Osteoblast (primary cell): ENCODE measurements around the gene SCMH1. TPM values are rescaled to one million over a fixed set of nuclear protein-coding genes. Genes with fewer than 3 reads are reported as not detected.

Experiments used
- DNase-seq: peaks from one replicate; pipeline ENCODE4 v3.0.0; 2011; ENCODE audit warnings: low spot score, mixed read lengths; ENCODE audit not compliant: insufficient read length; ENCODE audit errors: missing footprints
- H2AFZ ChIP-seq: 2 replicates; pipeline ENCODE4 v1.6.0; 2011; ENCODE audit warnings: mild to moderate bottlenecking, low read length
- H3K27ac ChIP-seq: 2 replicates; pipeline ENCODE4 v1.5.1; 2011; ENCODE audit warnings: mild to moderate bottlenecking, low read depth, low read length, moderate library complexity
- H3K27me3 ChIP-seq: 2 replicates; pipeline ENCODE4 v1.6.0; 2012; ENCODE audit warnings: mild to moderate bottlenecking, control low read depth, inconsistent platforms, low read length, moderate library complexity; ENCODE audit not compliant: insufficient read depth
- H3K36me3 ChIP-seq: 2 replicates; pipeline ENCODE4 v1.5.1; 2011; ENCODE audit warnings: mild to moderate bottlenecking, low read length, control low read depth, moderate library complexity; ENCODE audit not compliant: insufficient read depth
- H3K4me1 ChIP-seq: 2 replicates; pipeline ENCODE4 v1.5.1; 2011; ENCODE audit warnings: mild to moderate bottlenecking, low read length, control low read depth, moderate library complexity; ENCODE audit not compliant: insufficient read depth
- H3K4me2 ChIP-seq: 2 replicates; pipeline ENCODE4 v1.6.0; 2011; ENCODE audit warnings: mild to moderate bottlenecking, low read length; ENCODE audit not compliant: insufficient read depth
- H3K4me3 ChIP-seq: fragments of 200-600 bp; sonication (generic); 3 replicates; pipeline ENCODE4 v1.5.1; 2012; ENCODE audit warnings: mild to moderate bottlenecking, low read length, inconsistent platforms; ENCODE audit not compliant: insufficient read depth
- H3K79me2 ChIP-seq: 2 replicates; pipeline ENCODE4 v1.6.0; 2012; ENCODE audit warnings: mild to moderate bottlenecking, low read length, control low read depth, inconsistent platforms; ENCODE audit not compliant: insufficient read depth
- H3K9me3 ChIP-seq: 2 replicates; pipeline ENCODE4 v1.5.1; 2011; ENCODE audit warnings: low read depth, low read length, control low read depth
- H4K20me1 ChIP-seq: 2 replicates; pipeline ENCODE4 v1.6.0; 2012; ENCODE audit warnings: mild to moderate bottlenecking, low read length, control low read depth; ENCODE audit not compliant: insufficient read depth
- CTCF ChIP-seq: IDR thresholded peaks from 2 replicates; pipeline ENCODE4 v1.5.1; 2011; ENCODE audit warnings: mild to moderate bottlenecking, low read depth, low read length, moderate library complexity; ENCODE audit errors: extremely low read depth
- total RNA-seq: library from RNA; depleted of rRNA; stranded (reverse); fragments of >200 nt; gene quantifications from 2 replicates; pipeline ENCODE4 v1.2.3, GENCODE V29; 2012

SCMH1 gene
- total RNA-seq, 1 donor, result 33.7 TPM

GRCh38 chr1:41023279-41023990 lies 218.7 kb downstream of the SCMH1 start:
- Histone ChIP-seq H4K20me1 (peaks cover 5% of the 10 kb centered on the region), H2AFZ (no peak overlapping the region), H3K4me2 (no peak overlapping the region), H3K4me3 (no peak overlapping the region), H3K27me3 (no peaks in the 10 kb centered on the region), H3K4me1 (no peaks in the 10 kb centered on the region), H3K27ac (no peak overlapping the region), H3K9me3 (no peaks in the 10 kb centered on the region), H3K36me3 (peaks cover 21% of the 10 kb centered on the region), H3K79me2 (no peaks in the 10 kb centered on the region)
- DNase-seq, result peak; percentile 86
- peak; percentile 47 for TF ChIP-seq CTCF

DNA sequence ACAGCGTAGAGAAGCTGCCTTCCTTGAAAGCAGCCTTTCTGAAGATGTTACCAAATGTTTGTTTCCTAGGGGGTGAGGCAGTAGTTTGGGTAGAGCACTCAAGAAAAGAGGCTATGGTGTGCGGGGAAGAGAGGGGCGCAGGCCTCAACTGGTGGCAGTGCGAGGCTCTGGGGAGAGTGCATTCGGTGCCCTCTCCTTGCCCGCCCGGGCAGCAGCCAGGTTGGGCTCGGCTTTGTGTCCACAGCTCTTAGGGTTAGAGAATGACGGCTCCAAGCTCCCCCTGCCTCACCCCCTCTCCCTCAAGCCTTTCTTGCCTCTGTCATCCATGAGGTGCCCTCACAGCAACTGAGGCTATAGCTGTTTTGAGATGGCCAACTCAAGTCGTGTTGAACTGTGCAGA lies 219.7 kb downstream of the SCMH1 start:
- Histone ChIP-seq H3K27ac (no peak overlapping the region), H3K4me2 (no peak overlapping the region), H3K79me2 (no peaks in the 10 kb centered on the region), H3K27me3 (no peaks in the 10 kb centered on the region), H2AFZ (no peak overlapping the region), H3K9me3 (no peaks in the 10 kb centered on the region), H3K4me3 (no peak overlapping the region), H3K36me3 (peaks cover 15% of the 10 kb centered on the region), H4K20me1 (peaks cover 5% of the 10 kb centered on the region), H3K4me1 (no peaks in the 10 kb centered on the region)
- no peak for DNase-seq
- no peak for TF ChIP-seq CTCF

- DNase-seq, result no peak
- Histone ChIP-seq H3K36me3 (peaks cover 12% of the 10 kb centered on the region), H2AFZ (no peak within 1 kb of the TSS), H3K27ac (no peak within 1 kb of the TSS), H3K4me3 (no peak within 1 kb of the TSS), H3K4me1 (no peaks in the 10 kb centered on the region), H3K27me3 (no peaks in the 10 kb centered on the region), H4K20me1 (peaks cover 5% of the 10 kb centered on the region), H3K4me2 (no peak within 1 kb of the TSS), H3K79me2 (no peaks in the 10 kb centered on the region), H3K9me3 (no peaks in the 10 kb centered on the region)
- no peak for TF ChIP-seq CTCF
Measured at GRCh38 chr1:41021526-41022308, 220.4 kb downstream of the SCMH1 start, which contains the start of gene SLFNL1. TSS of gene SLFNL1 (minus strand) at chr1:41021725. CDS start at chr1:41020660, 1,065 bp downstream.

DNA sequence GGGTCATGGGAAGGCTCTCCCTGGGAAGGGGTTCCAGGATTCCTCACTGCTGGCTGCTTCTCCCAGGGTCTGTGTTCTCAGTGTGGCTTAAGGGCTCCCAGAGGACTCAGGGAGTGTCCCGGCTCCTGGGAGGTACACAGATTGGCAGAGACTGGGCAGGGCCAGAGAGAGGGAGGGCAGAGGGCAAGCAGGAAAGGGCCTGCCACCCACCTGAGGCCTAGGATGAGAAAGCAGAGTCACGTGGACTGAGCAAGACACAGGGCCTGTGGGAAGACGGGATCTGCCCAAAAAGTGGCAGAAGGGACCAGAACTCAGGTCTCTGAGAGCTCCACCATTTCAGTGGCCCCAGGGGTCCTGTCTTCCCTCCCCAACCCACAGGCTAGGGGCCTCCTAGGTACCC lies 221.5 kb downstream of the SCMH1 start:
- Histone ChIP-seq H3K4me1 (no peaks in the 10 kb centered on the region), H3K27ac (no peak overlapping the region), H4K20me1 (peaks cover 5% of the 10 kb centered on the region), H3K27me3 (no peaks in the 10 kb centered on the region), H3K79me2 (no peaks in the 10 kb centered on the region), H3K4me2 (no peak overlapping the region), H2AFZ (no peak overlapping the region), H3K9me3 (no peaks in the 10 kb centered on the region), H3K4me3 (no peak overlapping the region), H3K36me3 (peaks cover 15% of the 10 kb centered on the region)
- no peak for TF ChIP-seq CTCF
- DNase-seq, result peak; percentile 49
